Cardiac fibroblast (primary cell): Measurements from ENCODE around the gene EIF4B.

Experiments used
- DNase-seq, 2 donors: peaks; one replicate each; pipeline versions ENCODE4 v3.0.0 to v3.0.0-alpha.2; 2010; ENCODE audit warnings: low read depth in 2 of 2
- H3K4me3 ChIP-seq, 2 donors: replicated peaks in 1 of 2; 1 replicate in 1 of 2; 2 replicates in 1 of 2; pipeline ENCODE4 v1.5.1; 2011; ENCODE audit warnings: low read depth in 2 of 2, low read length in 2 of 2, mild to moderate bottlenecking in 2 of 2, moderate library complexity in 1 of 2
- CTCF ChIP-seq: IDR thresholded peaks from one replicate; pipeline ENCODE4 v1.5.1; 2011; ENCODE audit warnings: low read depth, mild to moderate bottlenecking, low read length, inconsistent platforms

Gene EIF4B

GRCh38 chr12:53005986-53006809 is at the start of gene EIF4B:
TSS of gene EIF4B (plus strand) at chr12:53006456. CDS start at chr12:53006484, 28 bp downstream.
- peak; percentile 100 for DNase-seq
- no peak for TF ChIP-seq CTCF
- peak within 1 kb of the TSS; percentile 83 to 90 for H3K4me3 ChIP-seq

GRCh38 chr12:52956987-52957386 is 49.3 kb upstream of the EIF4B start:
- H3K4me3 ChIP-seq: no peak overlapping the region
- DNase-seq: peak in 1 of 2 donors; percentile 8
- TF ChIP-seq CTCF: no peak

- H3K4me3 ChIP-seq: peak overlapping the region in 1 of 2 donors; percentile 44
- TF ChIP-seq CTCF: no peak
- DNase-seq: no peak
Observed at GRCh38 chr12:52964556-52965336, 41.5 kb upstream of the EIF4B start.

- peak in 1 of 2 donors; percentile 42 for DNase-seq
- no peak for TF ChIP-seq CTCF
- H3K4me3 ChIP-seq: peak overlapping the region; percentile 26 to 44
Observed at GRCh38 chr12:52965337-52965731, 40.9 kb upstream of the EIF4B start.

- DNase-seq: no peak
- no peak for TF ChIP-seq CTCF
- H3K4me3 ChIP-seq: no peak overlapping the region
Observed at GRCh38 chr12:52969166-52969795, 37.0 kb upstream of the EIF4B start.

GRCh38 chr12:52969828-52970569 is 36.3 kb upstream of the EIF4B start:
- peak in 1 of 2 donors; percentile 57 for DNase-seq
- no peak overlapping the region for H3K4me3 ChIP-seq
- no peak for TF ChIP-seq CTCF
